ENCODE measurements around the gene USP20.

GRCh38 chr9:129853614-129854013 is 18.4 kb downstream of the USP20 start:
- TF ChIP-seq POLR2A (IDR thresholded peaks at IDR 0.05), result no peak
- no peak for TF ChIP-seq CTCF (IDR thresholded peaks at IDR 0.05)
- no peak for TF ChIP-seq POLR2AphosphoS5 (IDR thresholded peaks at IDR 0.05)
- no peak for TF ChIP-seq EP300 (IDR thresholded peaks at IDR 0.05)
